ENCODE results near the gene MYL4. TPM values are rescaled to one million over a fixed set of nuclear protein-coding genes. Genes with fewer than 3 reads are reported as not detected.
A peak's percentile ranks its signal among the peaks of the same experiment; 100 is the strongest.

The MYL4 gene
- polyA plus RNA-seq, 1 experiment: 0.21 TPM

DNA sequence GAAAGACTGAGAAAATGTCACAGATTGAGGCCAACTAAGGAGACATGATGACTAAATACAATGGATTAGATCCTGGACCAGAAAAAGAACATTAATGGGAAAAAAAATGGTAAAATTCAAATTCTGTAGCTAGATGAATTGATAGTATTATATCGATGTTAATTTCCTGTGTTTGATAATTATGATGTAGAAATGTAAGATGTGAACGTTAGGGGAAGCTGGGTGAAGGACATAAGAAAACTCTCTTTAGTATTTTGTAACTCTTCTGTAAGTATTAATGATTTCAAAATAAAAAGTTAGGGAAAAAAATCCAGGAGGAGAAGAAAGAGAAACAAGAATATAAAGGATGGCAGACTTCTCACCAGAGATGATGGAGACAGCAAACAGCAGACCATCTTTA, 41.7 kb downstream of the MYL4 start:
- no peak for DNase-seq (ENCODE audit: low read depth)
- Histone ChIP-seq H3K36me3 (ENCODE audit: control insufficient read depth, insufficient read depth, low read length) (no peaks in the 10 kb centered on the region), H3K27me3 (ENCODE audit: control insufficient read depth, insufficient read depth, low read length) (no peaks in the 10 kb centered on the region), H3K4me3 (ENCODE audit: low read depth, low read length) (no peak overlapping the region)
- ChIA-PET POLR2A (no interaction called here), CTCF (interaction anchor here (0.6 to 1.8 kb wide), 5 partner anchors 11 to 65 kb away, joined by 3 to 7 read pairs (median 3); no protein-coding TSS in a partner anchor)
- TF ChIP-seq, protein P1, sequence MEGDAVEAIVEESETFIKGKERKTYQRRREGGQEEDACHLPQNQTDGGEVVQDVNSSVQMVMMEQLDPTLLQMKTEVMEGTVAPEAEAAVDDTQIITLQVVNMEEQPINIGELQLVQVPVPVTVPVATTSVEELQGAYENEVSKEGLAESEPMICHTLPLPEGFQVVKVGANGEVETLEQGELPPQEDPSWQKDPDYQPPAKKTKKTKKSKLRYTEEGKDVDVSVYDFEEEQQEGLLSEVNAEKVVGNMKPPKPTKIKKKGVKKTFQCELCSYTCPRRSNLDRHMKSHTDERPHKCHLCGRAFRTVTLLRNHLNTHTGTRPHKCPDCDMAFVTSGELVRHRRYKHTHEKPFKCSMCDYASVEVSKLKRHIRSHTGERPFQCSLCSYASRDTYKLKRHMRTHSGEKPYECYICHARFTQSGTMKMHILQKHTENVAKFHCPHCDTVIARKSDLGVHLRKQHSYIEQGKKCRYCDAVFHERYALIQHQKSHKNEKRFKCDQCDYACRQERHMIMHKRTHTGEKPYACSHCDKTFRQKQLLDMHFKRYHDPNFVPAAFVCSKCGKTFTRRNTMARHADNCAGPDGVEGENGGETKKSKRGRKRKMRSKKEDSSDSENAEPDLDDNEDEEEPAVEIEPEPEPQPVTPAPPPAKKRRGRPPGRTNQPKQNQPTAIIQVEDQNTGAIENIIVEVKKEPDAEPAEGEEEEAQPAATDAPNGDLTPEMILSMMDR (IDR thresholded peaks at IDR 0.05; ENCODE audit: insufficient read depth, low read depth, low read length): no peak

DNA sequence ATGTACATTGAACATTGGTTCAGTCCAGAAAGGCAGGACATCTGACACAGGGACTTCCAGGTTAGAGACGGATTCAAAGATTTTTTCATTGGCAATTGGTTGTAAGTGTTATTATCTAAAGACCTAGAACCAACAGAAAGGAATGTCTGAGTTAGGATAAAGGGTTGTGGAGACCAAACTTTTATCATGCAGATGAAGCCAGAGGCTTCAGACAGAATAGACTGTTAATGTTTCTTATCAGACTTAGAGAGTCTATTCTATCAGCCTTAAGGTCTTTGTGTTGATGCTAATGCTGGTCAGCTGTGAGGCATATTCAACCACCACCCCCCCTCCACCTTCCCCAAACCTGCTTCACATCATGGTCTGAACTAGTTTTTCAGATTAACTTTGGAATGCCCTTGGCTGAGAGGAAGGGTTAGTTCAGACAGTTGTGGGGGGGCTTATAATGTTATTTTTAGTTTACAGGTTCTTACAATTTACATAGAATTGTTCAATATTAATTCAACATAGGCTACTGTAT, 42.3 kb downstream of the MYL4 start:
- H3K36me3 ChIP-seq (ENCODE audit: control insufficient read depth, insufficient read depth, low read length): no peaks in the 10 kb centered on the region
- no peak for DNase-seq (ENCODE audit: low read depth)
- TF ChIP-seq, protein P1 (IDR thresholded peaks at IDR 0.05; ENCODE audit: insufficient read depth, low read depth, low read length): no peak
- ChIA-PET POLR2A (no interaction called here), CTCF (interaction anchor here (1.0 to 1.5 kb wide), 4 partner anchors 21 to 309 kb away, joined by 3 to 7 read pairs (median 4); no protein-coding TSS in a partner anchor)
- no peaks in the 10 kb centered on the region for H3K27me3 ChIP-seq (ENCODE audit: control insufficient read depth, insufficient read depth, low read length)
- H3K4me3 ChIP-seq (ENCODE audit: low read depth, low read length): no peak overlapping the region

DNA sequence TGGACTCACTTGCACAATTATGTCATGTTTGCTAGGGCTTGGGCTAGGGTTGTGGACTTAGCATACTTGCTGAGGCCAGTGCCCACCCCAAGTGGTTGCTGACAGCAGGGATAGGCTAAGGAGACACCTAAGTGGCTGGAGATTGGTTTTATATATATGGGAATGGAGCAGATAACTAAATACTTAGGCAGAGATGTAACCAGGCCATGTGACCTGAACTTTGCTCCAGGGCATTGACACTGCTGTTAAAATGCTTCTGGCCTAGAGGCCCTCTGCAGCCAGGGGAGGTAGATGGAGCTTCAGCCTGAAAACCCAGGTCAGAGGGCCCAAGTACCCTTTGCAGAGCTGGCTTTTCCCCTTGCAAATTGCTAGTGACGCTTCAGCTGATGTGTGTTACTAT, 43.1 kb downstream of the MYL4 start:
- no peak for DNase-seq (ENCODE audit: low read depth)
- POLR2A ChIA-PET: no interaction called here

DNA sequence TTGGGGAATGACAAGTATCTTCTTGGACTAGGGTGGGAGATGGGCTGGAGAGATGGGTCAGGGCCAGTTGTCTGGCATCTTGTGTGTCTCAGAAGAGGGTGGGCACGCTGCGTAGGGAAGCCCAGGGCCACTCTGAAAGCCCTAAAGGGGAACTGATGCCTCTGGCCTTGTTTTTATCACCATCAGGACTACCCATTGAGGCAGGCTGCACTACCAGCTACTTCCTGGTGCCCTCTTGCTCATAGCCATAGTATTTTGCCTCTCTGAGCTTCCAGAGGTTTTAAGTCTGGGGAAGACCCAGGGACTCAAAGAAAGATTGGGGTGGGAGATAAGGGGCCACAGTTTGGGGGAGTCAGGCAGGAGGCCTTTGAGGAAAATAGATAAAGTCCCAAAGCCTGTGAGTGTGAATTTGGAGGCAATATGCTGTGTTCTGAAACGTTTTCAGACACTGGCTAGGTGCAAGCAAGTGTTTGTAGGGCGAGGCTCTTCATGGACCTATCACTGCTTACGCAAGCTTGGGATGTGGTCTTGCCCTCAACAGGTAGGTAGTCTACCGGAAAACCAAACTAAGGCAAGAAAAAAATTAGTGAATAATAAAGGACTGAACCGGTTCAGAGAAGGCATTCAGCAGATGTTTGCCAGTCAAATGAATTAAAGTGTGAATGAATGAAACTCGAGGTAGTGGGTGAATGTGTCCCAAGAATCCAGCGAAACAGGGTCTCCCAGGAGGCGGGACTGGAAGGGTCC, 43.8 kb downstream of the MYL4 start:
- TF ChIP-seq, protein P1 (IDR thresholded peaks at IDR 0.05; ENCODE audit: insufficient read depth, low read depth, low read length): no peak
- H3K27me3 ChIP-seq (ENCODE audit: control insufficient read depth, insufficient read depth, low read length): no peaks in the 10 kb centered on the region
- H3K4me3 ChIP-seq (ENCODE audit: low read depth, low read length): peak overlapping the region; percentile 72
- DNase-seq (ENCODE audit: low read depth): no peak
- ChIA-PET CTCF (interaction anchor here (0.8 to 2.1 kb wide), 7 partner anchors 9 to 63 kb away, joined by 3 to 7 read pairs (median 3); no protein-coding TSS in a partner anchor), POLR2A (no interaction called here)
- no peaks in the 10 kb centered on the region for H3K36me3 ChIP-seq (ENCODE audit: control insufficient read depth, insufficient read depth, low read length)

More for the DNA sequence above, 43.1 kb downstream of the MYL4 start:
- CTCF ChIA-PET: interaction anchor here (0.8 to 1.5 kb wide), 5 partner anchors 25 to 310 kb away, joined by 3 to 7 read pairs (median 3); no protein-coding TSS in a partner anchor
- TF ChIP-seq, protein P1 (IDR thresholded peaks at IDR 0.05; ENCODE audit: insufficient read depth, low read depth, low read length): no peak
- Histone ChIP-seq H3K27me3 (ENCODE audit: control insufficient read depth, insufficient read depth, low read length) (no peaks in the 10 kb centered on the region), H3K4me3 (ENCODE audit: low read depth, low read length) (no peak overlapping the region), H3K36me3 (ENCODE audit: control insufficient read depth, insufficient read depth, low read length) (no peaks in the 10 kb centered on the region)
